GM19397 (cell line): ENCODE data around the gene DCHS2.

Source experiments
- ATAC-seq: cut with Tn5 transposase; IDR thresholded peaks from one replicate; pipeline ENCODE4 v1.9.1; 2021; ENCODE audit warnings: mild to moderate bottlenecking, moderate library complexity; ENCODE audit not compliant: unreplicated experiment

The DCHS2 gene

DNA sequence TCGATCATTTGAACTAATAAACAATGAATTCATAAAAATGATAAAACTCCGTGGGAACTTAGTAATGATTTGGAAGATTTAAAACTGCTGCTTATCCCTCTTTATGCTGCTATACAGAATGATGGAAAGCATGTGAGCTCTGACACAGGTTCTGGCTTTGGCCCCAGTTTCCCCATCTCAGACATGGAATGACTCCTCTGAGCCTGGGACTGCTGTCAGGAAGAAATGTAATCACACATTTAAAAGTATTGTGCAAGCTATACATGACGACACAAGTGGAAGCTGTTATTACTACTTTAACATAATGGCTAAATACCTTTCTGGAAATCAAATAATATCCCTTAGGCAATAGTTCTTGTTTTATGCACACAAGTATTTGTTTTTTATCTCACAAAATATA lies 161.7 kb downstream of the DCHS2 start:
- no peak for ATAC-seq

DNA sequence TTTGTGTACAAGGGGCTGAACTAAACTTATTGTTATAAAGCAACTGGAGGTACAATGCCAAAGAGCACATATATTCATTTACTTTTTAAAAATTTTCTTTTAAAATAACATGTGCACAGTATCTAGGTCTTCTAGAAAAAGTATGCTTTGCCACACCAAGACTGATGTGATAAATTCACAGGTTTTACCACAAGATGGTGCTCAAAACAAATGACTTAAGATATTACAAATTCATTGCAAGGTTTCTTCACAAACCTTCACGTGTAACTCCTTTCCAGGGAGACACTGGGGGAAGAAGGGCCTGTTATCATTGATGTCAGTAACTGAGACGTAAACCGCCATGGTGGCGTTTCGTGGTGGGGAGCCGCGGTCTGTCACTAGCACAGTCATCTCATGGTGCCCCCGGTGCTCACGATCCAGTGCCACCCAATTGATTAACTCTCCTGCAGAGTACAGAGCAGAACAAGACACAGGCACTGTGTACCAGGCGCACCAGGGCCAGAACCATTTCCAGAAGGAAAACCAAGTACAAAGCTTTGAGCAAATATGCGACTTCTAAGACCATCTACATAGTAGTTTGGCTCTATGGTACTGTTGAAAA lies 162.2 kb downstream of the DCHS2 start:
- no peak for ATAC-seq

GRCh38 chr4:154328030-154328429 lies 163.6 kb downstream of the DCHS2 start:
- ATAC-seq, result no peak

DNA sequence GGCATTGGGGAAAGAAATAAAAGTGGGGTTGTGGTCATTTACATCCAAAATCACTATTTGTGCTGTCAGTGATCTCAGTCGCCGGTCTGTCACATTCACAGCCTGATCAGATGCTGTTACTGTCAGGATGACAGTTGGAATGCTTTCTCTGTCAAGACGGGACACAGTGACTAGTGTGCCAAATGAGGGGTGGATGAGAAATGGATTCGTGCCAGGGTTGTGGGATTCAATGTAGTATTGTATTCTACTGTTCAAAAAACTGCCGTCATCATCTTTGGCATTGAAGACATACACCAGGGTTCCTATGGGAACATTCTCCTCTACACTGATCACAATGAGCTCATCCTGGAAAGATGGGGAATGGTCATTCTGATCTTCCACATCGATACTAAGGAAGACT lies 171.1 kb downstream of the DCHS2 start:
- no peak for ATAC-seq

GRCh38 chr4:154319736-154320135 lies 171.9 kb downstream of the DCHS2 start:
- ATAC-seq, result no peak

DNA sequence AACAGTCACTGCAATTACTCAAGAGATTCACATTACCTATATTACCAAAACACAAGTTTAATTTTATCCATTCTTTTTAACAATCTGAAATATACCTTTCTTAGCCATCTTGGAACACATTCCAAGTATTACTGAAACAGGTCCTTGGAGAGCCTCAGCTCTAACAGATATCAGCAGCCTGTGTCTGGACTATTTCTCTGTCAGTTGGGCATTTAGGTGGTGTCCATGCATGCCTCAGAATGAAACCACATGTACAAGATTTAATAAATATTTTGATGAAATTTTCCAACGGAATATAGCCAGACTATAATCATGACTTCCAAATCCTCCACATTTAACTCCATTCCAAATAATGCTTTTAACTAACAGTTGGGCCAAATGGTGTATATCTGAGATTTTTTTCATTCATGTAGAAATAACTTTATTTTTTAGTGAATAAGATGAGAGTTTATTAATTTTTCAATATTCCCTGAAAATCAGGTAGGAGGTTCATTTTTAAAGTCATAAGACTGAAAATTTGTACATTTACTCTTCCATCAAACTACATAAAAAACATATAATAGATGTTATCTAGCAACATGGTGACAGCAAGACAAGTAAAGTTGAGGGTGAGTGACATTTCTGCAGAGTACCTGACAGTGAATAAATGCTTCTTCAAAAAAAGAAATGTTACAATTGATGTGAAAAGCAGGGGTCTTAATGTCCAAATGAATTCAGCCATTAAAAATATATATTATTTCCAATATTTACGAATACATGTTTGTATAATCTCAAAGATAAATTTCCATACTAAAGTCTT lies 174.2 kb downstream of the DCHS2 start:
- no peak for ATAC-seq

DNA sequence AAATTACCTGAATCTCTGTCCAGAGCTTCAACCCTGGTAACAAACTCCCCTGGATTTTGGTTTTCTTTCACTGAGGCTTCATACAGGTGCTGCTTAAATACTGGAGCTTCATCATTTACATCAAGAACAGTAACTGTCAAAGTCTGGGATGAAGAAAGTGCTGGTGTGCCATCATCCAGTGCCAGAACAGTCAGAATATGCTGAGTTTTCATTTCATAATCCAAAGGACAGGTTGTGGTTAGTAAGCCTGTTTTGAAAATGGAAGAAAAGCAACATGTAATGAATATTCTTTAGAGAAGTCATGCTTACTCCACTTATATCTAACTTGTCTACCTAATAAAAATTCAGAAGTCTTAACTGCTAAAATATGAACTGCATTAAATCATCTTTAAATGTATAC lies 175.9 kb downstream of the DCHS2 start:
- no peak for ATAC-seq

- ATAC-seq, result no peak
Measured at GRCh38 chr4:154314248-154314647, 177.4 kb downstream of the DCHS2 start.

GRCh38 chr4:154313004-154313585 lies 178.5 kb downstream of the DCHS2 start:
- ATAC-seq, result no peak

DNA sequence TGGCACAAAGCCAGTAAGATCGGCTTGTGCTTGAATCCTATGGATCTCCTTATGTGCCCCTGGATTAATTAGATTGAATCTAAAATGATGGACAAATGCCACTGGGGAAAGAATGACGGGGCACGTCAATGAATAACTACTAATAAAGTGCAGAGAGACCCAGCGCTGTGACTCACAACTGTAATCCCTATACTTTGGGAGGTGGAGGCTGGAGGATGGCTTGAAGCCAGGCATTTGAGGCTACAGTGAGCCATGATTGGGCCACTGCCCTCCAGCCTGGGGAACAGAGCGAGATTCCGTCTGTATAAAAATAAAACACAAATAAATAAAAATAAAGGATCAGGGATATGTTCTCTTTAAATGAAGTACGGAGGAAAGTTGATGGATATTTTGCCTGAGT lies 179.4 kb downstream of the DCHS2 start:
- no peak for ATAC-seq

- no peak for ATAC-seq
Measured at GRCh38 chr4:154310578-154310977, 181.0 kb downstream of the DCHS2 start.

GRCh38 chr4:154308207-154308606 lies 183.4 kb downstream of the DCHS2 start:
- no peak for ATAC-seq

- ATAC-seq, result no peak
Measured at GRCh38 chr4:154307451-154307850, 184.1 kb downstream of the DCHS2 start.

DNA sequence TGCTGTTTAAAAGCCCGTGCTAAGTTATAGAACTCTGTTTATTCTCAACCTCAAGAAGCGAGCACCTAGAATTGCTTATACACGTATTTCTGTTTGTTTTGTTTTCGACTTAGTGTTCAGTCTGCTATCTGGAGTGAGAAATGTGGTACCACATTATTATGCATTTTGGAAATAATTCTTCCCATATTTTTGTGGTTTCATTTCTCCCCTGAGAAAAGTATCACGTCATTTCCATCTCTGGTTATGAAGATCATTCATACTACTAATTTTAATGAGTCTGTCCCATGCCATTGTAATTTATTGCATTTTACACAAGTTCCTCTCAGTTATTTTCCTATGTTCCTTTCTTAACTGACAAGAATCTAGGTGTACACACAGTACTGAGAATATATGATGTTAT lies 186.0 kb downstream of the DCHS2 start:
- ATAC-seq, result no peak

DNA sequence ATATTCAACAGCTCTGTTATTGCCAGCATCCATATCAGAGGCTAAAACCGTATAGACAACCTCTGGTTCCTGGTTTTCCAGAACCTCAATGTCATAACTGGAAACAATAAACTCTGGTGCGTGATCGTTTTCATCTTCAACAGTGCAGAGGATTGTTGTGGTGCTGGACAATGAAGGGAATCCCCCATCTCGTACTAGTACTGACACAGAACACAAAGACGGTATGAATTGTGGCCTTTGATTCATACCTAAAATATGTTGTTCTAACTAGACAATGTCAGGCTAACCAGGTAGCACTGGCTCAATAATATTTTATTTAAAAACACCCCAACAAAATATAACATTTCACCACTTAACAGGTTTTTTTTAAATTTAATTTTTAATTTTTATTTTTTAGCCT lies 186.9 kb downstream of the DCHS2 start:
- no peak for ATAC-seq

GRCh38 chr4:154294652-154295350 lies 196.8 kb downstream of the DCHS2 start:
- no peak for ATAC-seq

GRCh38 chr4:154293427-154293826 lies 198.2 kb downstream of the DCHS2 start:
- ATAC-seq, result no peak

DNA sequence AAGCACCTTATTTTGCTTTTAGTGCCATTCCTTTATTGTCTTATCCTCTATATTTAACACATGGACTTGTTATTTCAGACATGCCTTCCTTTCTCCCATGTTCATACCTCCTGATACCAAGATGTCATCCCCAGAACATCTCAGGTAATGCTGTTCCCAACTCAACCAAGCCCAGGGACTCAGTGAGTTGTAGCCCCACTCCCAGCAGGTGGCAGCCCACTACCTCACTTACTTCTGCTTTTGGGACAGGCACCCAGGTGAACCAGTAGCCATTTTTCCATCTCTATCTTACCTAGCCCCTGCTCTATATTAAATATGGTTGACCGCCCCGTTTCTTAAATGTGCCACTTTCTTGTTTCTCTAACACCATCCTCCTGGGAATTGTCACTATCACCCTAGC lies 199.0 kb downstream of the DCHS2 start:
- ATAC-seq, result no peak

DNA sequence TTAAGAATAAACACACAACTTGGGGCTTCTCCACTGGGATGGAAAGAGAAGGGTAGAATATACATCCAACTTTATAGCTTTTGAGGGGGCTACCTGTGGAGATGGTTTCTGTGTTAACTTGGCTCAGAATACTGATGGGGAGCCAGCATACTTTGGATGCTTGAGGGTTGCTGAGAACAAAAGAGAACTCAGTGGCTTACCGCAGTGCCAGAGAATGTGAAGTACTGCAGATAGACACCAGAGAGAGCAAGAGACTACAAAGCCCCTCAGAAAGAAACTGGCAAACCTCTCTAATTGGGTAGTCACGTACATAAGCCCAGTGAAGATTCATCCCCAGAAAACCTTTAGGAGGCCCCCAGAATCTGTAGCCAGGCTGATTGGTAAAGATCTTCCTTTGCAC lies 214.4 kb downstream of the DCHS2 start:
- ATAC-seq, result no peak

DNA sequence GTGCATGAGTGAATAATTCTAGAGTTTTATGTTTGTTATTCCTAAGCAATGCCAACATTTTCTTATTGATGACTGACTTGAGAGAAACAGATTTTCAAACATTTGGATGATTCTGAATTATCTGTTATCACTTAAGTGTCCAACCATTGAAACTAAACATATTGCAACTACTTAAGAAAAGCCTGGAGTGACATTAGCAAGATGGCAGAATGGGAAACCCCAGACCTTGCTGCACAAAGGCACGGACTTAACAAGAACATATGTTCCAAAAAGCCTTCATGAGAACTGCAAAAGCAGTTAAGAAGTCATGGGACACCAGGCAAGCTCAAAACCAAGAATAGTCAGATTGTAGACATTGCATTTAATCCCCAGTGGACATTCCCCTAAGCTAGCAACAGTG lies 215.1 kb downstream of the DCHS2 start:
- no peak for ATAC-seq

GRCh38 chr4:154254999-154255398 lies 236.6 kb downstream of the DCHS2 start:
- ATAC-seq, result no peak

DNA sequence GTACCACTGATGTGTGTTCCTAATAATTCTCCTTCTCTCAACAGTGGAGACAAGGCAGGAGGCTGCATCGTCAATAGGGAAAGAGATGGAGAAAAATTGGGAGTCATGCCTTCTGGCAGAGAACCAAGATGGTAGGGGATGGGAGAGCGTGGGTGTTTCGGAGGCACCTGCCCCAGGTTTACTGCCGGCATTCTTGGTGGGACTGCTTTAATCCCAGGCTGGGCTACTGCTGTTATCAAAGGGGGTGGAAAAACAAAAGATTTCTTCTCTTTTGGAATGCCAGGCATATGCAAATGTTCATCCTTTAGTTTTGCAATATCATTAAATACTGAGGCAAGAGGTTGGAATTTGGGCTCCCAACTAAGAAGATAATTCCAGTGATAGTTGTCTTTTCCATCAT lies 257.0 kb downstream of the DCHS2 start:
- ATAC-seq, result no peak
